GM23338 (cell line): ENCODE results near the gene TSPAN4. TPM values are rescaled to one million over a fixed set of nuclear protein-coding genes. Genes with fewer than 3 reads are reported as not detected.
A peak's percentile ranks its signal among the peaks of the same experiment; 100 is the strongest.

Experiments used
- ATAC-seq: fragments of 200-7000 bp; cut with Tn5 transposase; 3 replicates; pipeline ENCODE4 v1.9.1; 2020
- DNase-seq: peaks from one replicate; pipeline ENCODE4 v3.0.0-alpha.2; 2015; ENCODE audit warnings: low spot score
- H2AFZ ChIP-seq: fragments of 200-600 bp; sonication (generic); 2 replicates; pipeline ENCODE4 v1.8.0; 2016; ENCODE audit warnings: antibody characterized with exemption, mild to moderate bottlenecking, moderate library complexity
- H3F3A ChIP-seq: fragments of 200-600 bp; sonication (generic); replicated peaks from 2 replicates; pipeline ENCODE4 v1.8.0; 2017; ENCODE audit warnings: antibody characterized with exemption, mixed run types, low read depth
- H3K27ac ChIP-seq: fragments of 200-600 bp; sonication (generic); 2 replicates; pipeline ENCODE4 v1.6.1; 2016; ENCODE audit warnings: low read depth
- H3K27me3 ChIP-seq: fragments of 200-600 bp; sonication (generic); 2 replicates; pipeline ENCODE4 v1.8.0; 2016; ENCODE audit warnings: mild to moderate bottlenecking, mixed run types, moderate library complexity; ENCODE audit not compliant: insufficient read depth
- H3K36me3 ChIP-seq: fragments of 200-600 bp; sonication (generic); 2 replicates; pipeline ENCODE4 v1.8.0; 2016; ENCODE audit warnings: mild to moderate bottlenecking; ENCODE audit not compliant: insufficient read depth
- H3K4me1 ChIP-seq: fragments of 200-600 bp; sonication (generic); 2 replicates; pipeline ENCODE4 v1.8.0; 2016; ENCODE audit warnings: mild to moderate bottlenecking, moderate library complexity; ENCODE audit not compliant: insufficient read depth
- H3K4me2 ChIP-seq: fragments of 200-600 bp; sonication (generic); 2 replicates; pipeline ENCODE4 v1.7.1; 2017; ENCODE audit warnings: mixed run types
- H3K4me3 ChIP-seq: fragments of 200-600 bp; sonication (generic); 2 replicates; pipeline ENCODE4 v1.6.1; 2016; ENCODE audit warnings: mixed run types
- H3K79me2 ChIP-seq: fragments of 200-600 bp; sonication (generic); replicated peaks from 2 replicates; pipeline ENCODE4 v1.8.0; 2017; ENCODE audit warnings: mild to moderate bottlenecking; ENCODE audit not compliant: insufficient read depth
- H3K9me2 ChIP-seq: fragments of 200-600 bp; sonication (generic); 2 replicates; pipeline ENCODE4 v1.8.0; 2017; ENCODE audit not compliant: insufficient read depth
- H4K20me1 ChIP-seq: fragments of 200-600 bp; sonication (generic); replicated peaks from 2 replicates; pipeline ENCODE4 v1.8.0; 2017; ENCODE audit warnings: mild to moderate bottlenecking; ENCODE audit not compliant: insufficient read depth
- H3K27ac Mint-ChIP-seq: 2 replicates; pipeline ENCODE4 v1.8.0; 2020; ENCODE audit warnings: inconsistent platforms, mild to moderate bottlenecking, moderate library complexity, mixed read lengths
- H3K27me3 Mint-ChIP-seq: 3 replicates; pipeline ENCODE4 v1.8.0; 2022; ENCODE audit warnings: low read depth, mild to moderate bottlenecking, moderate library complexity, mixed read lengths, inconsistent platforms; ENCODE audit not compliant: insufficient read depth, poor library complexity
- H3K36me3 Mint-ChIP-seq: 3 replicates; pipeline ENCODE4 v1.8.0; 2021; ENCODE audit warnings: low read depth, mild to moderate bottlenecking, inconsistent platforms, moderate library complexity, mixed read lengths
- H3K4me1 Mint-ChIP-seq: 3 replicates; pipeline ENCODE4 v1.8.0; 2020; ENCODE audit warnings: mild to moderate bottlenecking, inconsistent platforms, mixed read lengths
- H3K4me3 Mint-ChIP-seq: 3 replicates; pipeline ENCODE4 v1.8.0; 2021; ENCODE audit warnings: moderate library complexity, mild to moderate bottlenecking, inconsistent platforms, mixed read lengths
- H3K9me3 Mint-ChIP-seq: 3 replicates; pipeline ENCODE4 v1.8.0; 2020; ENCODE audit warnings: moderate library complexity, mild to moderate bottlenecking, inconsistent platforms, mixed read lengths
- CREB1 ChIP-seq: fragments of 250-450 bp; sonication (Bioruptor Pico); IDR thresholded peaks from 2 replicates; pipeline ENCODE4 v1.5.0; 2020; ENCODE audit warnings: low read depth, mild to moderate bottlenecking, moderate library complexity
- EZH2 ChIP-seq: fragments of 200-600 bp; sonication (generic); IDR thresholded peaks from one replicate; pipeline ENCODE4 v1.8.0; 2017; ENCODE audit warnings: antibody characterized with exemption, mild to moderate bottlenecking, low read depth; ENCODE audit not compliant: unreplicated experiment
- EZH2phosphoT487 ChIP-seq: fragments of 200-600 bp; sonication (generic); IDR thresholded peaks from one replicate; pipeline ENCODE4 v1.8.1; 2018; ENCODE audit warnings: antibody characterized with exemption; ENCODE audit not compliant: unreplicated experiment
- JUNB ChIP-seq: IDR thresholded peaks from one replicate; pipeline ENCODE4 v1.6.1; 2016; ENCODE audit warnings: antibody characterized with exemption; ENCODE audit not compliant: unreplicated experiment
- NANOG ChIP-seq: IDR thresholded peaks from 2 replicates; pipeline ENCODE4 v1.6.1; 2016; ENCODE audit warnings: antibody characterized with exemption, borderline replicate concordance
- POLR2AphosphoS5 ChIP-seq: IDR thresholded peaks from 2 replicates; pipeline ENCODE4 v1.6.1; 2016; ENCODE audit warnings: antibody characterized with exemption, low read depth
- STAT1 ChIP-seq: IDR thresholded peaks from one replicate; pipeline ENCODE4 v1.6.1; 2016; ENCODE audit warnings: antibody characterized with exemption; ENCODE audit not compliant: unreplicated experiment
- ZNF114 ChIP-seq: fragments of 250-450 bp; sonication (Bioruptor Pico); IDR thresholded peaks from 2 replicates; pipeline ENCODE4 v1.5.0; 2020; ENCODE audit warnings: mild to moderate bottlenecking, moderate library complexity
- ZNF331 ChIP-seq: fragments of 250-450 bp; sonication (Bioruptor Pico); IDR thresholded peaks from 2 replicates; pipeline ENCODE4 v1.5.0; 2020; ENCODE audit warnings: low read depth, mild to moderate bottlenecking, moderate library complexity
- polyA plus RNA-seq: library from polyadenylated mRNA; unstranded; fragments of >200 nt; fragmentation: Nextera tagmentation; extraction: Ambion mirVana; gene quantifications from 2 replicates; pipeline ENCODE4 v1.2.1, GENCODE V29; 2016
- total RNA-seq: library from RNA; depleted of rRNA; stranded (reverse); fragments of >200 nt; shearing (Covaris generic); gene quantifications from 2 replicates; pipeline ENCODE4 v1.2.3, GENCODE V29; 2014
- TF ChIP-seq, protein P1 (sequence below): IDR thresholded peaks from one replicate; pipeline ENCODE4 v1.6.1; 2018; ENCODE audit warnings: antibody characterized with exemption; ENCODE audit not compliant: unreplicated experiment
- TF ChIP-seq, protein P2 (sequence below), 2 experiments: fragments of 200-600 bp in 1 of 2; sonication (generic) in 1 of 2; conservative IDR thresholded peaks; 2 replicates each; pipeline versions ENCODE4 v1.5.1 to v1.6.1; 2016 to 2017; ENCODE audit warnings: antibody characterized with exemption in 2 of 2, low read depth in 2 of 2, mild to moderate bottlenecking in 2 of 2, moderate library complexity in 1 of 2
- TF ChIP-seq, protein P3 (sequence below): fragments of 250-450 bp; sonication (Bioruptor Pico); IDR thresholded peaks from 2 replicates; pipeline ENCODE4 v1.5.0; 2020; ENCODE audit warnings: mild to moderate bottlenecking, moderate library complexity
- TF ChIP-seq, protein P4 (sequence below): IDR thresholded peaks from 2 replicates; pipeline ENCODE4 v1.6.1; 2016; ENCODE audit warnings: antibody characterized with exemption

Gene TSPAN4
- total and polyA plus RNA-seq, 2 experiments from 2014 or later = 76.8 to 150 TPM

DNA sequence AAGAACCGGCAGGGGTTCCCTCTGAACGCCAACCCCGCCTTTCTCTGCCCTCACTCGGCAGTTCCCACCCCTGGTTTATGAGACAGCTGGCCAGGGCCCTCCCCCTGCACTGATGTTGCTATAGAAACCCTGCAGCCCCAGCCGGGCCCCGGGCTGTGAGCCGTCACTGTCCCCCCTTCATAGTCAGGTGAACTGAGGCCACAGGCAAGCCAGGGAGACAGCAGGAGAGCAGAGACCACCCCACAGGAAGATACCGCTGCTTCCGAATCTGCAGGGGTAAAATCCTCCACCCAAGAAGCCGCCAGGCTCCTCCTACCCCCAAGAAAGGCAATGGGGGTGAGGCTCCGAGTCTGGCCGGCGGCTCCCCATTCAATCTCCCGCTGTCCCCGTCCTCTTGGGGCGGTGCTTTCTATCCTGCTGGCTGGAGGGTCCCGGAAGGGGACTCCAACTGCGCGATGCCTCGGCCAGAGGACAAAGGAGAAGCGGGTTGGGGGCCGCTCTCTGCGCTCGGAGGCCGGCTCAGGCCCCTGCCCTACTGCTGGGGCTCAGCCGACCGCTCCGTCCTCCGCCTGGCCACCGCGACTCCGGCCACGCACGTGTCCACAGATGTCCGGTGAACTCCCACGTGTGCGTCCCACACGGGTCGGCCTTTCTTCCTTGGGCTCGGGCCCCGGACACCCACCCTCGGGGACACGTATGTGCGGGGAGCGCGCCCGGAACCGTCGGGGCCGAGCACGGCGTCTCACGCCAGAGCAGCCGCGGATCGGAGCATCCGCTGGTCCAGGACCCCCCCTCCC lies 45.2 kb upstream of the TSPAN4 start:
- Mint-ChIP-seq H3K4me1 (peaks cover 16% of the 10 kb centered on the region; the same call in 2 of the 3 replicates), H3K27ac (no peak overlapping the region), H3K4me3 (peak overlapping the region; percentile 81), H3K27me3 (peaks cover 5% of the 10 kb centered on the region), H3K9me3 (no peaks in the 10 kb centered on the region), H3K36me3 (peaks cover 6% of the 10 kb centered on the region; the same call in 1 of the 3 replicates)
- H3F3A ChIP-seq = peaks cover 14% of the 10 kb centered on the region
- no peaks in the 10 kb centered on the region for H3K27me3 ChIP-seq
- peak overlapping the region; percentile 95 for H3K4me2 ChIP-seq
- DNase-seq (peak; percentile 76), ATAC-seq (peak; percentile 49)
- H3K79me2 ChIP-seq = no peaks in the 10 kb centered on the region; the same call in 1 of the 2 replicates
- H3K4me1 ChIP-seq = peaks cover 8% of the 10 kb centered on the region; the same call in 1 of the 2 replicates
- H2AFZ ChIP-seq = peak overlapping the region; percentile 52; the same call in 1 of the 2 replicates
- no peaks in the 10 kb centered on the region for H4K20me1 ChIP-seq
- peak overlapping the region; percentile 69; the same call in 1 of the 2 replicates for H3K27ac ChIP-seq
- no peak for TF ChIP-seq NANOG
- no peak for TF ChIP-seq JUNB
- TF ChIP-seq, protein P1, sequence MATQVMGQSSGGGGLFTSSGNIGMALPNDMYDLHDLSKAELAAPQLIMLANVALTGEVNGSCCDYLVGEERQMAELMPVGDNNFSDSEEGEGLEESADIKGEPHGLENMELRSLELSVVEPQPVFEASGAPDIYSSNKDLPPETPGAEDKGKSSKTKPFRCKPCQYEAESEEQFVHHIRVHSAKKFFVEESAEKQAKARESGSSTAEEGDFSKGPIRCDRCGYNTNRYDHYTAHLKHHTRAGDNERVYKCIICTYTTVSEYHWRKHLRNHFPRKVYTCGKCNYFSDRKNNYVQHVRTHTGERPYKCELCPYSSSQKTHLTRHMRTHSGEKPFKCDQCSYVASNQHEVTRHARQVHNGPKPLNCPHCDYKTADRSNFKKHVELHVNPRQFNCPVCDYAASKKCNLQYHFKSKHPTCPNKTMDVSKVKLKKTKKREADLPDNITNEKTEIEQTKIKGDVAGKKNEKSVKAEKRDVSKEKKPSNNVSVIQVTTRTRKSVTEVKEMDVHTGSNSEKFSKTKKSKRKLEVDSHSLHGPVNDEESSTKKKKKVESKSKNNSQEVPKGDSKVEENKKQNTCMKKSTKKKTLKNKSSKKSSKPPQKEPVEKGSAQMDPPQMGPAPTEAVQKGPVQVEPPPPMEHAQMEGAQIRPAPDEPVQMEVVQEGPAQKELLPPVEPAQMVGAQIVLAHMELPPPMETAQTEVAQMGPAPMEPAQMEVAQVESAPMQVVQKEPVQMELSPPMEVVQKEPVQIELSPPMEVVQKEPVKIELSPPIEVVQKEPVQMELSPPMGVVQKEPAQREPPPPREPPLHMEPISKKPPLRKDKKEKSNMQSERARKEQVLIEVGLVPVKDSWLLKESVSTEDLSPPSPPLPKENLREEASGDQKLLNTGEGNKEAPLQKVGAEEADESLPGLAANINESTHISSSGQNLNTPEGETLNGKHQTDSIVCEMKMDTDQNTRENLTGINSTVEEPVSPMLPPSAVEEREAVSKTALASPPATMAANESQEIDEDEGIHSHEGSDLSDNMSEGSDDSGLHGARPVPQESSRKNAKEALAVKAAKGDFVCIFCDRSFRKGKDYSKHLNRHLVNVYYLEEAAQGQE = no peak
- no peak for TF ChIP-seq EZH2
- no peak for TF ChIP-seq EZH2phosphoT487
- no peak for TF ChIP-seq ZNF331
- TF ChIP-seq, protein P2, sequence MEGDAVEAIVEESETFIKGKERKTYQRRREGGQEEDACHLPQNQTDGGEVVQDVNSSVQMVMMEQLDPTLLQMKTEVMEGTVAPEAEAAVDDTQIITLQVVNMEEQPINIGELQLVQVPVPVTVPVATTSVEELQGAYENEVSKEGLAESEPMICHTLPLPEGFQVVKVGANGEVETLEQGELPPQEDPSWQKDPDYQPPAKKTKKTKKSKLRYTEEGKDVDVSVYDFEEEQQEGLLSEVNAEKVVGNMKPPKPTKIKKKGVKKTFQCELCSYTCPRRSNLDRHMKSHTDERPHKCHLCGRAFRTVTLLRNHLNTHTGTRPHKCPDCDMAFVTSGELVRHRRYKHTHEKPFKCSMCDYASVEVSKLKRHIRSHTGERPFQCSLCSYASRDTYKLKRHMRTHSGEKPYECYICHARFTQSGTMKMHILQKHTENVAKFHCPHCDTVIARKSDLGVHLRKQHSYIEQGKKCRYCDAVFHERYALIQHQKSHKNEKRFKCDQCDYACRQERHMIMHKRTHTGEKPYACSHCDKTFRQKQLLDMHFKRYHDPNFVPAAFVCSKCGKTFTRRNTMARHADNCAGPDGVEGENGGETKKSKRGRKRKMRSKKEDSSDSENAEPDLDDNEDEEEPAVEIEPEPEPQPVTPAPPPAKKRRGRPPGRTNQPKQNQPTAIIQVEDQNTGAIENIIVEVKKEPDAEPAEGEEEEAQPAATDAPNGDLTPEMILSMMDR (conservative IDR thresholded peaks at IDR 0.05; ENCODE audit: low read depth in 2 of 2) = no peak
- TF ChIP-seq ZNF114 (CRISPR knock-in tag) = no peak
- TF ChIP-seq, protein P3, sequence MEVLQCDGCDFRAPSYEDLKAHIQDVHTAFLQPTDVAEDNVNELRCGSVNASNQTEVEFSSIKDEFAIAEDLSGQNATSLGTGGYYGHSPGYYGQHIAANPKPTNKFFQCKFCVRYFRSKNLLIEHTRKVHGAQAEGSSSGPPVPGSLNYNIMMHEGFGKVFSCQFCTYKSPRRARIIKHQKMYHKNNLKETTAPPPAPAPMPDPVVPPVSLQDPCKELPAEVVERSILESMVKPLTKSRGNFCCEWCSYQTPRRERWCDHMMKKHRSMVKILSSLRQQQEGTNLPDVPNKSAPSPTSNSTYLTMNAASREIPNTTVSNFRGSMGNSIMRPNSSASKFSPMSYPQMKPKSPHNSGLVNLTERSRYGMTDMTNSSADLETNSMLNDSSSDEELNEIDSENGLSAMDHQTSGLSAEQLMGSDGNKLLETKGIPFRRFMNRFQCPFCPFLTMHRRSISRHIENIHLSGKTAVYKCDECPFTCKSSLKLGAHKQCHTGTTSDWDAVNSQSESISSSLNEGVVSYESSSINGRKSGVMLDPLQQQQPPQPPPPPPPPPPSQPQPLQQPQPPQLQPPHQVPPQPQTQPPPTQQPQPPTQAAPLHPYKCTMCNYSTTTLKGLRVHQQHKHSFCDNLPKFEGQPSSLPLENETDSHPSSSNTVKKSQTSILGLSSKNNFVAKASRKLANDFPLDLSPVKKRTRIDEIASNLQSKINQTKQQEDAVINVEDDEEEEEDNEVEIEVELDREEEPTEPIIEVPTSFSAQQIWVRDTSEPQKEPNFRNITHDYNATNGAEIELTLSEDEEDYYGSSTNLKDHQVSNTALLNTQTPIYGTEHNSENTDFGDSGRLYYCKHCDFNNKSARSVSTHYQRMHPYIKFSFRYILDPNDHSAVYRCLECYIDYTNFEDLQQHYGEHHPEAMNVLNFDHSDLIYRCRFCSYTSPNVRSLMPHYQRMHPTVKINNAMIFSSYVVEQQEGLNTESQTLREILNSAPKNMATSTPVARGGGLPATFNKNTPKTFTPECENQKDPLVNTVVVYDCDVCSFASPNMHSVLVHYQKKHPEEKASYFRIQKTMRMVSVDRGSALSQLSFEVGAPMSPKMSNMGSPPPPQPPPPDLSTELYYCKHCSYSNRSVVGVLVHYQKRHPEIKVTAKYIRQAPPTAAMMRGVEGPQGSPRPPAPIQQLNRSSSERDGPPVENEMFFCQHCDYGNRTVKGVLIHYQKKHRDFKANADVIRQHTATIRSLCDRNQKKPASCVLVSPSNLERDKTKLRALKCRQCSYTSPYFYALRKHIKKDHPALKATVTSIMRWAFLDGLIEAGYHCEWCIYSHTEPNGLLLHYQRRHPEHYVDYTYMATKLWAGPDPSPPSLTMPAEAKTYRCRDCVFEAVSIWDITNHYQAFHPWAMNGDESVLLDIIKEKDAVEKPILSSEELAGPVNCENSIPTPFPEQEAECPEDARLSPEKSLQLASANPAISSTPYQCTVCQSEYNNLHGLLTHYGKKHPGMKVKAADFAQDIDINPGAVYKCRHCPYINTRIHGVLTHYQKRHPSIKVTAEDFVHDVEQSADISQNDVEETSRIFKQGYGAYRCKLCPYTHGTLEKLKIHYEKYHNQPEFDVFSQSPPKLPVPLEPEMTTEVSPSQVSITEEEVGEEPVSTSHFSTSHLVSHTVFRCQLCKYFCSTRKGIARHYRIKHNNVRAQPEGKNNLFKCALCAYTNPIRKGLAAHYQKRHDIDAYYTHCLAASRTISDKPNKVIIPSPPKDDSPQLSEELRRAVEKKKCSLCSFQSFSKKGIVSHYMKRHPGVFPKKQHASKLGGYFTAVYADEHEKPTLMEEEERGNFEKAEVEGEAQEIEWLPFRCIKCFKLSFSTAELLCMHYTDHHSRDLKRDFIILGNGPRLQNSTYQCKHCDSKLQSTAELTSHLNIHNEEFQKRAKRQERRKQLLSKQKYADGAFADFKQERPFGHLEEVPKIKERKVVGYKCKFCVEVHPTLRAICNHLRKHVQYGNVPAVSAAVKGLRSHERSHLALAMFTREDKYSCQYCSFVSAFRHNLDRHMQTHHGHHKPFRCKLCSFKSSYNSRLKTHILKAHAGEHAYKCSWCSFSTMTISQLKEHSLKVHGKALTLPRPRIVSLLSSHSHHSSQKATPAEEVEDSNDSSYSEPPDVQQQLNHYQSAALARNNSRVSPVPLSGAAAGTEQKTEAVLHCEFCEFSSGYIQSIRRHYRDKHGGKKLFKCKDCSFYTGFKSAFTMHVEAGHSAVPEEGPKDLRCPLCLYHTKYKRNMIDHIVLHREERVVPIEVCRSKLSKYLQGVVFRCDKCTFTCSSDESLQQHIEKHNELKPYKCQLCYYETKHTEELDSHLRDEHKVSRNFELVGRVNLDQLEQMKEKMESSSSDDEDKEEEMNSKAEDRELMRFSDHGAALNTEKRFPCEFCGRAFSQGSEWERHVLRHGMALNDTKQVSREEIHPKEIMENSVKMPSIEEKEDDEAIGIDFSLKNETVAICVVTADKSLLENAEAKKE (CRISPR knock-in tag) = no peak
- no peak for TF ChIP-seq CREB1 (CRISPR knock-in tag)
- no peak; the same call in 1 of the 2 replicates for TF ChIP-seq POLR2AphosphoS5
- TF ChIP-seq, protein P4, sequence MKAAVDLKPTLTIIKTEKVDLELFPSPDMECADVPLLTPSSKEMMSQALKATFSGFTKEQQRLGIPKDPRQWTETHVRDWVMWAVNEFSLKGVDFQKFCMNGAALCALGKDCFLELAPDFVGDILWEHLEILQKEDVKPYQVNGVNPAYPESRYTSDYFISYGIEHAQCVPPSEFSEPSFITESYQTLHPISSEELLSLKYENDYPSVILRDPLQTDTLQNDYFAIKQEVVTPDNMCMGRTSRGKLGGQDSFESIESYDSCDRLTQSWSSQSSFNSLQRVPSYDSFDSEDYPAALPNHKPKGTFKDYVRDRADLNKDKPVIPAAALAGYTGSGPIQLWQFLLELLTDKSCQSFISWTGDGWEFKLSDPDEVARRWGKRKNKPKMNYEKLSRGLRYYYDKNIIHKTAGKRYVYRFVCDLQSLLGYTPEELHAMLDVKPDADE = no peak
- TF ChIP-seq STAT1 = no peak
- no peaks in the 10 kb centered on the region for H3K36me3 ChIP-seq
- no peaks in the 10 kb centered on the region for H3K9me2 ChIP-seq
- H3K4me3 ChIP-seq = peak overlapping the region; percentile 86
